Activated naive CD4-positive, alpha-beta T cell treated with anti-CD3 and anti-CD28 coated beads, Interleukin-2, amount 50 U/mL, for 72 hours (primary cell): ENCODE data around the gene IL1RAPL1. TPM values are rescaled to one million over a fixed set of nuclear protein-coding genes. Genes with fewer than 3 reads are reported as not detected.
A peak's percentile ranks its signal among the peaks of the same experiment; 100 is the strongest.
"Not testable (repeated sequence)": the region's sequence is repeated elsewhere in the genome, so short reads cannot be mapped to it uniquely, and the experiment has no call there.

Experiments used
- ATAC-seq, 2 donors: fragments of 150-1000 bp; cut with Tn5 transposase; 2 replicates each; pipeline ENCODE4 v1.10.0; 2021; ENCODE audit warnings: mild to moderate bottlenecking in 2 of 2, moderate library complexity in 2 of 2
- DNase-seq, 2 donors: peaks; one replicate each; pipeline ENCODE4 v3.0.0; 2021 to 2022; ENCODE audit warnings: low spot score in 2 of 2
- H3K27ac Mint-ChIP-seq, 2 donors: one replicate each; pipeline ENCODE4 v1.8.0; 2022; ENCODE audit warnings: mild to moderate bottlenecking in 2 of 2, mixed read lengths in 2 of 2
- H3K36me3 Mint-ChIP-seq, 2 donors: one replicate each; pipeline ENCODE4 v1.8.0; 2022; ENCODE audit warnings: mixed read lengths in 2 of 2
- H3K9me3 Mint-ChIP-seq, 2 donors: one replicate each; pipeline ENCODE4 v1.8.0; 2022; ENCODE audit warnings: mixed read lengths in 2 of 2
- total RNA-seq, 2 donors: library from RNA; stranded (reverse); gene quantifications; one replicate each; pipeline ENCODE4 v1.2.3, GENCODE V29; 2022

IL1RAPL1 gene
- total RNA-seq, 2 donors from 2014 or later, result not detected

- H3K27ac Mint-ChIP-seq, result no peak overlapping the region
- ATAC-seq, result no peak
- H3K9me3 Mint-ChIP-seq, result no peaks in the 10 kb centered on the region
- H3K36me3 Mint-ChIP-seq, result no peaks in the 10 kb centered on the region
- DNase-seq, result no peak
Measured at GRCh38 chrX:29295987-29296680, 708.9 kb downstream of the IL1RAPL1 start.

GRCh38 chrX:29297171-29297800 lies 710.0 kb downstream of the IL1RAPL1 start:
- DNase-seq (no peak), ATAC-seq (no peak)
- Mint-ChIP-seq H3K36me3 (no peaks in the 10 kb centered on the region), H3K9me3 (no peaks in the 10 kb centered on the region), H3K27ac (no peak overlapping the region)

DNA sequence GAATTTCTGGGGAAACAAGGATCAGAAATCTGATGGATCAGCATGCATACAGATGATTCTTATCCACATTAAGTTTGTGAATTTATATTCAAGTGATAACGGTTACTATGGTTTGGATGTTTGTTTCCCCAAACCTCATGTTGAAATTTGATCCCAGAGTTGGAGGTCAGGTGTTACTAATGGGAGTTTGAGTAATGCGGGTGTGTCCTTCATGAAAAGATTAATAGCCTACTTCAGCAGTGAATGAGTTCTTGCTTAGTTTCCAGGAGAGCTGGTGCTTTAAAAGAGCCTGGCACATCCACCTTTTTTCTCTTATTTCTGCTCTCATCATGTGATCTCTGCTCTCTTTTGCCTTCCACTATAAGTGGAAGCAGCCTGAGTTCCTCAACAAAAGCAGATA lies 712.4 kb downstream of the IL1RAPL1 start:
- DNase-seq, result no peak
- Mint-ChIP-seq H3K27ac (no peak overlapping the region), H3K9me3 (no peaks in the 10 kb centered on the region), H3K36me3 (no peaks in the 10 kb centered on the region)
- no peak for ATAC-seq

GRCh38 chrX:29308726-29309125 lies 721.5 kb downstream of the IL1RAPL1 start:
- Mint-ChIP-seq H3K9me3 (peaks cover 10 to 12% of the 10 kb centered on the region in 2 donors), H3K27ac (no peak overlapping the region), H3K36me3 (no peaks in the 10 kb centered on the region)
- no peak for ATAC-seq
- DNase-seq, result no peak

GRCh38 chrX:29315931-29316330 lies 728.7 kb downstream of the IL1RAPL1 start:
- Mint-ChIP-seq H3K36me3 (no peaks in the 10 kb centered on the region), H3K9me3 (peaks cover 5 to 9% of the 10 kb centered on the region in 2 donors), H3K27ac (no peak overlapping the region)
- DNase-seq, result no peak
- no peak for ATAC-seq

- DNase-seq (no peak), ATAC-seq (no peak)
- no peaks in the 10 kb centered on the region for H3K36me3 Mint-ChIP-seq
- H3K9me3 Mint-ChIP-seq, result peaks cover 8 to 9% of the 10 kb centered on the region in 2 donors
- H3K27ac Mint-ChIP-seq, result no peak overlapping the region
Measured at GRCh38 chrX:29318012-29318411, 730.8 kb downstream of the IL1RAPL1 start.

- not testable (repeated sequence) for H3K27ac Mint-ChIP-seq, DNase-seq, H3K9me3 Mint-ChIP-seq, H3K36me3 Mint-ChIP-seq, ATAC-seq
Measured at GRCh38 chrX:29332429-29332828, 745.2 kb downstream of the IL1RAPL1 start.

- not testable (repeated sequence) for H3K27ac Mint-ChIP-seq, H3K36me3 Mint-ChIP-seq, H3K9me3 Mint-ChIP-seq, ATAC-seq, DNase-seq
Measured at GRCh38 chrX:29333091-29333490, 745.8 kb downstream of the IL1RAPL1 start.

DNA sequence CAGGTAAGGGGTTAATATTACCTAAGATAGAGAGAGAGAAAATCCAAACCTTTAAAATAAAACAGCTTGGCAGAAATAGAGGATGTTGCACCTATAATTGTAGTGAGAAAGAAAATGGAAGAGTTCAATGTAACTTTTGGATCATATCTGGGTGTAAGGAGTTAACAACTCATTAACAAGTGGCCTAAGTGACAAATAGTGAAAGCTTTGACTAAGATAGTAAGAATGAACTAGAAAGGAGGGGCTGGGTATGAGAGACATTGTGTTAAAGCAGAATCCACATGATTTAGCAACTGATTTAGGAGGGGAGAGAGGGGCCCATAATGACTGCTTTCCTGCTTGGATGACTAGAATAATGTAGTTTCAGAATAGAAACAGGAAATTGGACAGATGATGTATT lies 761.0 kb downstream of the IL1RAPL1 start:
- Mint-ChIP-seq H3K27ac (no peak overlapping the region), H3K36me3 (no peaks in the 10 kb centered on the region), H3K9me3 (peaks cover 0 to 4% of the 10 kb centered on the region in 2 donors)
- DNase-seq (no peak), ATAC-seq (no peak)

DNA sequence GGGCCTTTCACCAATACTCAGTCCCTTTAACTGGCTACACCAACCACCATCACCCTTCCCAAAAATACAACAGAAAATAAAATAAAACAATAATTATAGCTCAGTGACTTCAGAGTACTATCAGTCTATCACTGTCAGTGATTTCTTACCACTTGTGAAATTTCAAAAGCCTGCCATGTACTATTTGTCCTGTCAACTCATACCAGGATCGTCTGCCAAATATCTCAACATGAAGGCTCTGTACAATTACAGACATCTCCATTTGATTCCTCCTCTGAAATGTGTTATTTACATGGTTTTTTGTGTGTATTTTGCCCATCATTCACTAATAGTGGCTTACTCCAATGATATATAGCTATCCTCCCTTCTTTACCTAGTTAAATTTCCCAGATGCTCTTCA lies 772.0 kb downstream of the IL1RAPL1 start:
- Mint-ChIP-seq H3K36me3 (no peaks in the 10 kb centered on the region), H3K9me3 (no peaks in the 10 kb centered on the region), H3K27ac (no peak overlapping the region)
- DNase-seq (no peak), ATAC-seq (no peak)

DNA sequence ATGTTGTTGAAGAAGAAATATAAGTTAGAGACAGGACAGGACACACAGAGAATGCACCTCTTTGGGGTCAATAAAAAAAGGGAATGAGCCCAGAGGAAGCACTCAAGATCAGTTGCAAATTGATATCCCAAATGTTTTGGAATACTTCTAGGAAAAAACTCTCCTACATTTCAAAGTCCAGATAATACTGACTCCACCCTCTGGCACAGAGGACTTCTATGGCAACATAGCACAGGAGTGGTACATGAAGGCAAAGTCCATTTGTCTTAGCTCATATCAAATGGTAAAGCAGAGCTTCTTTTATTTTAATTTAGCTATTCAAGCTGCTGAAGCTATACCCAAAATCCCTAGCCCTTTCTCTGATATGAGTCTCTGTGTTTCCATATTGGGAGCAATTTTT lies 787.5 kb downstream of the IL1RAPL1 start:
- H3K27ac Mint-ChIP-seq, DNase-seq, H3K36me3 Mint-ChIP-seq, ATAC-seq: not testable (repeated sequence)
- peaks cover 5 to 13% of the 10 kb centered on the region in 2 donors for H3K9me3 Mint-ChIP-seq

- H3K9me3 Mint-ChIP-seq, result peaks cover 5 to 13% of the 10 kb centered on the region in 2 donors
- no peak for DNase-seq
- no peak overlapping the region for H3K27ac Mint-ChIP-seq
- peaks cover 0 to 5% of the 10 kb centered on the region in 2 donors for H3K36me3 Mint-ChIP-seq
- ATAC-seq, result peak in 1 of 2 donors; percentile 48
Measured at GRCh38 chrX:29376584-29376983, 789.3 kb downstream of the IL1RAPL1 start.

DNA sequence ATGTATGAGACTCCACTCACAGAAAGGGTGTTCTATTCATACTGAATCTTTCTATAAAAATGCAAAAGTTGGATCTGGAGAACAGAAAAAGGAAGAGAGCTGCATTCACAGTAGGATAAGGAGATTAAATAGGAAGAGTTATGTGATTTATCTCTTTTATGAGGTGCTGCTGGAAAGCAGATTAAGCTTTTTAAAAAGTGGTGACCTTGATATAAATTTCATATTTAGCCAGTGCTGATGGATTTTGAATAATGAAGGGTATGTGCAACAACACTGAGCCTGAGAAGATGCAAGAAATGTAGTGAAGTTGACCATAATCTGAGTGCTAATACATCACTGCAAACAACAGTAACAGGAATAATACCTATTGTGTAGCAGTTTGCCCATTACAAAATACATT lies 795.6 kb downstream of the IL1RAPL1 start:
- H3K27ac Mint-ChIP-seq, result no peak overlapping the region
- ATAC-seq (no peak), DNase-seq (no peak)
- peaks cover 5% of the 10 kb centered on the region in 2 donors for H3K9me3 Mint-ChIP-seq
- peaks cover 0 to 5% of the 10 kb centered on the region in 2 donors for H3K36me3 Mint-ChIP-seq

DNA sequence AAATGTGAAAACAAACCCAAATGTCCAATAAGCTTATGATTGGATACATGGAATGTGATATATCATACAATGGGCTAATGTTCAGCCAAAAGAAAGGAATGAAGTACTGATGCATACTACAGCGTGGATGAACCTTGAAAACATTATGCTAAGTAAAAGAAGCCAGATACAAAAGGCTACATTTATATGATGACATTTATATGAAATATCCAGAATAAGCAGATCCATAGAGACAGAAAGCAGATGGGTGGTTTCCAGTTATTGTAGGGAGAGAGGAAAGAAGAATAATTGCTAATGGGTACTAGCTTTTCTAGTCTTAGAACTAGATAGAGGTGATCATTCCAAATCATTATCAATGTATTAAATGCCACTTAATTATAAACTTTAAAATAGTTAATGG lies 801.3 kb downstream of the IL1RAPL1 start:
- no peak overlapping the region for H3K27ac Mint-ChIP-seq
- H3K36me3 Mint-ChIP-seq, result no peaks in the 10 kb centered on the region
- ATAC-seq (no peak), DNase-seq (no peak)
- H3K9me3 Mint-ChIP-seq, result peaks cover 0 to 3% of the 10 kb centered on the region in 2 donors

DNA sequence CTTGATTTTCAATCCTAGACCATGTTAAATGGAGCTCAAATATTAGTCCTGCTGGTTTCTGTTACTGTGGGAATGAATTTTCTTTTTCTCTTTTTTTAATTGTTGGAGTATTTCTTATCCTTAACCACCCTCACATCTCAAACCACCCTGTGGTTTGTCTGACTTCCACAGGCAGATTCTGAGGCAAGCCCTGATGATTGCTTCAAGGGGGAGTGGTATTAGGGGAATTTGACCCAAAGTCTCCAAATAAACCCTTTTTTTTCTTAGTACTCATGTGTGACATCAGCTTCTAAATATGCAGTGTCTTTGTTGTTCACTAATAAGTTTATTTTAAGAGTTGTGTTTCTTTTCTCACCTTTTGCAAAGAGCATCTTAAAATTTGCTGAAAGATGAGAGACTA lies 810.3 kb downstream of the IL1RAPL1 start:
- ATAC-seq, result no peak
- no peak for DNase-seq
- Mint-ChIP-seq H3K9me3 (no peaks in the 10 kb centered on the region), H3K36me3 (no peaks in the 10 kb centered on the region), H3K27ac (no peak overlapping the region)

DNA sequence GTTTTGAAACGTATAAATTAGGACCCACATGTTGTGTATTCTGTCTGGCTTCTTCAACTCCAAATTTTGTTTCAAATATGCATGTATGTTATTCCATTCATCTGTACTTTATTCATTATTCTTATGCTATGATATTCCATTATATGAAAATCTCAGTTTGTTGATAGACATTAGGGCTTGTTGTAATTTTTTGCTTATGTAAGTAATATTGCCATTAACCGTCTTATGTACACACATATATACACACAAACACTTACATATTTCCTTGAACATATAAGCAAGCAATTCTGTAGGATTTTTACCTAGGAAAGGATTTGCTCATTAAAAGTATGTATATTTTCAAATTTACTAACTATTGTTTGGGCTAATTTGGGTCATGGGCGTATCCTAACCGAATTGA lies 820.1 kb downstream of the IL1RAPL1 start:
- DNase-seq, result no peak
- Mint-ChIP-seq H3K9me3 (no peaks in the 10 kb centered on the region), H3K36me3 (no peaks in the 10 kb centered on the region), H3K27ac (no peak overlapping the region)
- ATAC-seq, result no peak

DNA sequence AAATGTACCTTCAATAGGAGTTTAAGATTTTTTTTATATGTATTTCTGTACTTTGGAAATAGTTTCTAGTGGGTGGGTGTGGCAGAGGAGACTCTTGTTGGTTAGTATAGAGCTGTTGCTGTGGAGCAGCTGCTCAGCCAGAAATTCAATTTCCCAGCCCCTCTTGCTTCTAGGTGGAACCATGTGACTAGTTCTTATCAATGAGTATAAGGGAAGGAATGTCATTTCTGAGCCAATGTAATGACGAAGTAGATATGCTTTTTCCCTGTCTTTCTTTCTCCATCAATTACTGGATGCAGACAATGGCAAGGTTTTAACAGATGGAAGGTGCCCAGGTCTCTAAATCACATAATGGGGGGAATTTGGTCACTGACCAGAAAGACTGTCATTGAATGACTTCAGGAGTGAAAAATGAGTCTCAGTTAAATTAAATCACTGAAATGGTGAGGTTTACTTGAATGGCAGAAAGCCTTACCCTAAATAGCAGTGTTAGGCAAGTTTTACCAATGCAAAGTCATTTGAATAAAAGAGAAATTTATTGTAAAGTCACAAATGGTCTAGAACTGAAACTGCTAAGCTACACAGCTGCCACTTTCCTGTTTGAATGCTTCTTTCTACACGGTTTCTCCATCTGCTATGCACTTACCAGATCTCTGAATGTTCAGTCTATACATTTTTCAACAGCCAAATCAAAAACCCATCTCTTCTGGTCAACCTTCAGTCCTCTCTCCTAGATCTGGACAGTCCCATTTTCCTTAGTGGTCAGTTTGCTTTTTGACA lies 832.7 kb downstream of the IL1RAPL1 start:
- DNase-seq, result no peak
- H3K27ac Mint-ChIP-seq, result no peak overlapping the region
- H3K9me3 Mint-ChIP-seq, result peaks cover 0 to 2% of the 10 kb centered on the region in 2 donors
- ATAC-seq, result no peak
- no peaks in the 10 kb centered on the region for H3K36me3 Mint-ChIP-seq
